Embryonic facial prominence (tissue), 1 donor: Measurements from ENCODE around the gene TEKT5.
"Not testable (repeated sequence)": the region's sequence is repeated elsewhere in the genome, so short reads cannot be mapped to it uniquely, and the experiment has no call there.

Source experiments
- DNase-seq: peaks from one replicate; pipeline ENCODE4 v3.0.0-alpha.2; 2016; ENCODE audit errors: extremely low spot score

TEKT5 gene

DNA sequence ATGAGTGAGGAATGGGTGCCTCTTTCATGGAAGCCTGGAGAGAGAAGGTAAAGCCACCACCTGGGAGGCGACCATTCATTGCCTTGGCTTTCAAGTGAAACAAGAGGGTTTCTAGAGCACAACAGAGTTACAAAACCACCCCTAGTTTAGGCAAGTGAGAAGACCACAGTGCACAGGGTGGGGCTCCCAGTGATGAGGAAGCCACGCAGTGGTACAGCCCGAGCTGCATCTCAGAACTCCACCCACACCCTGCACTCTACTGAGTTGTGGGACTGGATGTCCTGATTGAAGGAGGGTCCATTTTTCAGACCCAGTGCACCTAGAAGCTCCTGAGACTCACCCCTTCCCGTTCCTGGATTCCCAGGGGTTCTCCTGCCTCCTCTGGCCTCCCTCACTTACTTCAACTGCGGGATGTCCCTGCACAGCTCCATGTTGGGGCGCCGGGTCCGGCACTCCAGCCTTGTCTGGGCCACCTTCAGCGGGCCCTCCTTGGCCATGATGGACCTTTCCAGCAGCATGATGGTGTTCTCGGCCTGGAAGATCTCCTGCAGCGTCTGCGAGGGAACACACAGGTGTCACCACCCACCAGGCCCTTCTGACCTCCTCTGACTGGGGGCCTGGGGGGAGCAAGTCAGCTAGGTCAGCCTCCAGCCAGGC, 59.2 kb downstream of the TEKT5 start:
- no peak for DNase-seq

DNA sequence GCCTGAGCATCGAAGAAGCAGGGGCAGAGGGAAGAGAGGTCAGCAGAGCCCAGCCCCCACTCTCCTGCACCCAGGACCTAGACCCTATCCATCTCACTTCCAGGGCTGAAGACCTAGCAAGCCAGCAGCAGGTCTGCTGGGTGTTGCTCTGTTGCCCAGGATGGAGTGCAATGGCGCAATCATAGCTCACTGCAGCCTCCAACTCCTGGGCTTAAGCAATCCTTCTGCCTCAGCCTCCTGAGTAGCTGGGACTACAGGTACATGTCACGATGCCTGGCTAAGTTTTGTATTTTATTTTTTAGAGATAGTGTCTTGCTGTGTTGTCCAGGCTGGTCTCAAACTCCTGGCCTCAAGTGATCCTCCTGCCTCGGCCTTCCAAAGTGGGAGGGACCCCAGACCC, 61.3 kb downstream of the TEKT5 start:
- not testable (repeated sequence) for DNase-seq

DNA sequence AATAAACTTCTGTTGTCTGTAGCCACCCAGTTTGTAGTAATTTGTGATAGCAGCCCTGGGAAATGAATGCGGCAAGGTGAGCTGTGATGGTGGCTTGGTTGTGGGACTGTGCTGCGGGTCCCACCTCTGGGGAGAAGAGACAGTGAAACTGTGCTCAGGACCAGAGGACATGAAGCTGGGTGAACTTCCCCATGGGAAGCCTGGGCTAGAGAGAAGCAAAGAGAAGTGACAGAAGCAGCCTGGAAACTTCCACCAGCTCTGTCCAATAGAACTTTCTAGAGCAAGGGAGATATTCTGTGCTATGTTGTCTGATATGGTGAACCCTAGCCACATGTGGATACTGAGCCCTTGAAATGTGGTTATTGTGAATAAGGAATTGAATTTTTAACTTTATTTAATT, 62.8 kb downstream of the TEKT5 start:
- DNase-seq: no peak

DNA sequence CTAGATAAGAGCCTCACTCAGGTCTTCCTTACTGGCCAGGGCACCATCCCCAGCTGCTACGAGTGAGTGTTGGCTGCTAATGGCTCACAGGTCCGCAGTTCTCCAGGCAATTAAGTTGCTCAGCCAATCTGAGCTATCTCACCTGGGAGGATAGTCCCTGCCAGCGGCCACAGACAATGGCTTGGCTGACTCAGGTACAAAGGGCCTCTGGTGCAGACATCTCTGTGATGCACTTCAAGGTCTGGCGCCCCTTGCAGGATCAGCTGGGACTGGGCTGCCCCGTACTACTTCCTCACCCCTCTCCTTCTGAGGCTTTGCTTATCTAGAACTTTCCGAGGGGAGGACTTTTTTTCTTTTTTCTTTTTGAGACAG, 65.2 kb downstream of the TEKT5 start:
- no peak for DNase-seq

DNA sequence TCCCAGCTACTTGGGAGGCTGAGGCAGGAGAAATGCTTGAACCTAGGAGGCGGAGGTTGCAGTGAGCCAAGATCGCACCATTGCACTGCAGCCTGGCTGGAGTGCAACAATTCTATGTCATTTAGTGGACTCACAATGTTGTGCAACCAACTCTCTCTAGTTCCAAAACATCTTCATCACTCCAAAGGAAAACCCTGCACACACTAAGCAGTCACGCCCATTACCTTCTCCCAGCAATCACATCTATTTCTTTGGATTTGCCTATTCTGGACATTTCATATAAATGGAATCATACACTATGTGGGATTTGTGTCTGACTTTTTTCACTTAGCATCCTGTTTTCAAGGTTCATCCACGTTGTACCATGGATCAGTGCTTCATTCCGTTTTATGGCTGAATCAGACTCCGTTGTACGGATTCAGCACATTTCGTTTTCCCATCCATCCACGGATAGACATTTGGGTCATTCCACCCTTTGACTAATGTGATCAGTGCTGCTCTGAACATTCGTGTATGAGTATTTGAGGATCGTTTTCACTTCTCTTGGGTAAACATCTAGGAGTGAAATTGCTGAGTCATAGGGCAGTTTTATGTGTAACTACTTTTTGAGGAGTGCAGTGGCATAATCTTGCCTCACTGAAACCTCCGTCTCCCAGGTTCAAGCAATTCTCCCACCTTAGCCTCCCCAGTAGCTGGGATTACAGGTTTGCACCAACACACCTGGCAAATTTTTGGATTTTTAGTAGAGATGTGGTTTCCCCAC, 69.0 kb downstream of the TEKT5 start:
- DNase-seq: no peak

DNA sequence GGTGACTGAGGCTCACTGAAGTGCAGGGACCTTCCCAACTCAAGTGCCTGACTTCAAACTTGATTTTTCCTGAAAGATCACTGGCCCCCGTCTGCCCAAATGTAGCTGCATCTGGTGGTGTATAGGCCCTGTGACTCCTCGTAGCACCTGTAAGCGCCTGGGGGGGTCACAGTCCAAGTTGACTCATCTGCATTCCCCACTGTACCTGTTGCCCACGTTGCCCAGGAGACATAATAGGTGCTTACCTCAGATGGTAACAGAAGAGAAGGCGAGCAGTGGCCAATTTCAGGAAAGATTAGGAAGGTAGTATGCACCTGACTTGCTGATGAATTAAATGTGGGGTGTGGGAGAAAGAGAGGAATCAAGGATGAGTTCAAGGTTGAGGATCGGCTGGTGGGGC, 70.2 kb downstream of the TEKT5 start:
- no peak for DNase-seq

DNA sequence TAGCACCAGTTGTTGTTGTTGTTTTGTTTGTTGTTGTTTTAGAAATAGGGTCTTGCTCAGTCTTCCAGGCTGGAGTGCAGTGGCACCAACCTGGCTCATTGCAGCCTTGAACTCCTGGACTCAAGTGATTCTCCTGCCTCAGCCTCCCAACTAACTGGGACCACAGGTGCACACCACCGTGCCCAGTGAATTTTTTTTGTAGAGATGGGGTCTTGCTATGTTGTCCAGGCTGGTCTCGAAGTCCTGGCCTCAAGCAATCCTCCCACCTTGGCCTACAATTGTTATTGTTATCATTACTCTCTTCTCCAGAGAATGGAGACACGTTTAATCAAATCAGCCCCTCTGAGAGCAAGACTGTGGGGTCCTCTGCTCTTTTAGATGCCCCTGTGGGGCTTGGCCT, 71.7 kb downstream of the TEKT5 start:
- DNase-seq: no peak

DNA sequence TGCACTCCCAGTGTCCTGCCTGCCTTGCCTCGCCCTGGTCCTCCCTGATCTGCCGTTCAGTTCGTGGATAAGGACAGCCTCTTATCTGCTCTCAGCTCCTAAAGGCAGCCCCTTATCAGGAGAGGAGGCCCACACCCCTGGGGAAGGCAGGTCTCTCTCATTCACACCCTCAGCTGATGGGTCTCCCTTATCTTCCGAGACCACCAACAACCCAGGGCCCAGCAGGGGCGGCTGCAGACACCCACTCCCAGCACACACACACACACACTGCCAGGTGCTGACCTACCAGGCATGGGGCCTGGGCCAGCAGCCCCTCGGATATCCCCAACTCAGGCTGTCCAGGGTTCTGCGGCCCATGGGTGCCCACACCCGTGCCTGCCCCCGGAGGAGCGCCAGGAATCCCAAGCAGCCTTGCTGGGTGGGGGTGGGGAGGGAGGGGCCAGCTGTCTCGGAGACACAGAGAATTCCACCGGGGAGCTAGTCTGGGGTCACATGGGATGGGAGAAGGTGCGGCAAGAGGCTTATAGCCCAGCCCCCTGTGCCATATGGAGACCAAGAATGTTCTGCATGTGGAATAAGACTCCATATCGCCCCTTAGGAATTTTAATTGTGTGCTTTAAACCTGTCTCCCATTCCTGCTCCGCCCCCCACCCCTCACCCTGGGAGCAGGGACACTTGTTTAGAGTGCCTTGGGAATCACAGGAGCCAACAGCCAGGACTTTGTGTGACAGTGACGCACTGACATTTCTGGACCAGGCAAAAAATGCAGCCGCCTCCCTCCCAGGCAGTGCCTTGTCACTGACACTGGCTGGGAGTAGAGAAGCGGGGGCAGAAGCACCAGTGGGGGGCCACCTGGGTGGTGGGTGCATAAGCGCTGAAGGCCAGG, 72.5 kb downstream of the TEKT5 start:
- DNase-seq: no peak

DNA sequence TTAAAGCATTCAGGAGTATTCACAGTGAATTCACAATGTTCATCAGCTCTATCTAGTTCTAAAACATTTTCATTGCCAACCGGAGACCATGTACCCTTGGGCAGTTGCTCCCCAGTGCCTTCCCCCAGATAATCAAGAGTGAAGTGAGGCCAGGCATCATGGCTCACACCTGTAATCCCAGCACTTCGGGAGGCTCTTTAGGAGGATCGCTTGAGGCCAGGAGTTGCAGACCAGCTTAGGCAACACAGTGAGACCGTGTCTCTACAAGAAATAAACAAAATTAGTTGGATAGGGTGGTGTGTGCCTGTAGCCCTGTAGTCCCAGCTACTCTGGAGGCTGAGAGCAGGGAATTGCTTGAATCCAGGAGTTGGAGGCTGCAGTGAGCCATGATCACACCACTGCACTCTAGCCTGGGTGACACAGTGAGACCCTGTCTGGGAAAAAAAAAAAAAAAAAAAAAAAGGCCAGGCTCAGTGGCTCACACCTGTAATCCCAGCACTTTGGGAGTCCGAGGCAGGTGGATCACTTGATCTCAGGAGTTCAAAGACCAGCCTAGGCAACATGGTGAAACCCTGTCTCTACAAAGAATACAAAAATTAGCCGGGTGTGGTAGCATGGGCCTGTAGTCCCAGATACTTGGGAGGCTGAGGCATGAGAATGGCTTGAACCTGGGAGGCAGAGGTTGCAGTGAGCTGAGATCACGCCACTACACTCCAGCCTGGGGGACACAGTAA, 73.3 kb downstream of the TEKT5 start:
- not testable (repeated sequence) for DNase-seq

DNA sequence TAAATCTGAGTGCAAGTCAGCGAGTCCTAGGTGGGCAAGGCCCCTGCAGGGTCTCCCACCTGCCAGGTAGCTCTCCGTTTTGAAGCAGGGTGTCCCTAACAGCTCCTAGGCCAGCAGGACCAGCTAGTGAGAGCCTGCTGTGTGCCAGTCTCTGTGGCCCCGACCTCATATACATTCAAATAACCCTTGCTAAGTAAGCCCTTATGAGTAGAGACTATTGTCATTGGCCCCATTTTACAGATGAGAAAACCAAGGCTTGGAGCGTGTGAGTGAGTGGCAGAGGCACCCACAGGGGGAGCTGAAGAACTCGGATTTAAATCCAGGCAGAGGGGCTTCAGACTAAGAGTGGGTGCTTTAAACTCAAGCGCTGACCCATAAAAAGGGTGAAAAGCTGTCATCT, 74.6 kb downstream of the TEKT5 start:
- no peak for DNase-seq

DNA sequence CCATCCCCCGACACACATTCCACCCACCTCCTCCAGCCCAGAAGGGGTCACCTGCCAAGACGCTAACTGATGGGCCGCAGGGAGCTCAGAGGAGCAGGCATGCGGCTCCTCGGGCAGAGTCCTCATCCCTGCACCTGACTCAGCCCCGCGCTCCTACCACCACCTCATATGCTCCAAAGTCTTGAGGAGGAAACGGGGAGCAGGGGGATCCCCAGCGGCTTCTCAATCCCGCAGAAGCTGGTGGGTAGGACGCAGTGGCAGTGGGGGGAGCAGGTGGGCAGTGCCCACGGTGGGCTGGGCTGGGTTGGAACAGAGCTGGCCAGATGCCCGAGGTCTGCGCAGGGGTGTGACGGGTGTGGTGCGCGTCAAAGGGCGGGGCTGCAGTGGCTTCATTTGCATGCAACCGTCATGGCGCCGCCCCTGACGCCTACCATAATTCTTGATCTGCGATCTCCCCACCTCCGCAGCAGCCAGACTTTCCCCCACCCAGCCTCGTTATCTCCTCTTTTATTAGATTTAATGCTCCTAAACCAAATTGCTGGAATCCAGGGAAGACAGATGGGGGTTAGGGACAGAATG, 75.4 kb downstream of the TEKT5 start:
- DNase-seq: no peak

DNA sequence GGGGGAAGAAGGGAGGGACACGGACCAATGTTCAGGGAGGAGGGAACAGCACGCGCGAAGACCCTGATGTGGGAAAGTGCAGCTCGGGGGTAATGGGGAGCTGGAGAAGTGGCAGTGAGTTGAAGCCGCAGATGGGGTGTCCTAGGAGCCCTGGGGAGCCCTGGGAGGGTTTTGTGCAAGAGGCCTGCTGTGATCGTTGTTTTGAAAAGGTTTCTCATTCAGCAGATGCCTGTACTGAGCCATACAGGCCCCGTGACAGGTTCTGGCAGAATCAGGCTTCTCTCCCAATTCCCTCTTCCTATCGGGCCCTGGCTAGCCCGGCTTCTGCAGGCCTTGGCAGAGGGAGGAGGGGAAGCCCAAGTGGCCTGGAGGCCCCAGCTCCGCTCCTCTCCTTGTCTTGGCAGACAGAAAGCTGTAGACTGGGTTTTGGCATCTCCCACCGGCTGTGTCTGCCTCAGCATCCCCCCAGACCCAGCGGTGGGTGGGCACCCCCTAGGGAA, 76.0 kb downstream of the TEKT5 start:
- DNase-seq: no peak

DNA sequence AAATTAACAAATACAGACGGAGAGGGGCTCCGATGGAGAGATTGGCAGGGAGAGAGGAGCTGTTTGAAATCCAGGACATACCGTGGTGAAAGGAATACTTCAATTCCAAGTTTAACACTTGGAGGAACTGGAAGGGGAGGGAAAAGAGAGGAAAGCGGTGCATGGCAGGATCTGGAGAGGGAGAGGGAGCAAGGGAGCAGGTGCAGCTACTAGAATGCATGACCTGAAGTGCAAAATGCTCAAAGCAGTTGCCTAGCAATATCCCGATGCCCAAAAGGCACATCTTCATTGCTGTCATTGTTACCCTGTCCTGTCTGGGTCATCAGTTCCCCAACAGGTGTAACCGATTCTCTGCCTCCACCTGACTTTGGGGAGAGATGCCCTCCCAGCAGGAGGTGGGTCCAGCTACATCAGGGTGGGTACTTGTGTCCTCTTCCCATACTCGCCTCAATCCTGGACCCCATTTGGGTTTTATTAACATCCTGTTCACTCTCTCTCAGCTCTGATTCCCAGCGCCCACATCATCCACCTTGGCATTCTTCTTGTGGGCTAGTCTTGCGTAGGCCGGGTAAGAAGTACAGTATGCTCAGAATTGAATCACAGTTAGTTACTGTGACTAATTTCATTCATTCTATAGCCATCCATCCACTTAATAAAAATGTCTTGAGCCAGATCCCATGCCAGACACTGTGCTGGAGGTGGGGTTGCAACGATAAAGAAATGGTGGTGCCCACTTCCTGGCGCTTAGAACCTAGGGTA, 76.9 kb downstream of the TEKT5 start:
- no peak for DNase-seq

DNA sequence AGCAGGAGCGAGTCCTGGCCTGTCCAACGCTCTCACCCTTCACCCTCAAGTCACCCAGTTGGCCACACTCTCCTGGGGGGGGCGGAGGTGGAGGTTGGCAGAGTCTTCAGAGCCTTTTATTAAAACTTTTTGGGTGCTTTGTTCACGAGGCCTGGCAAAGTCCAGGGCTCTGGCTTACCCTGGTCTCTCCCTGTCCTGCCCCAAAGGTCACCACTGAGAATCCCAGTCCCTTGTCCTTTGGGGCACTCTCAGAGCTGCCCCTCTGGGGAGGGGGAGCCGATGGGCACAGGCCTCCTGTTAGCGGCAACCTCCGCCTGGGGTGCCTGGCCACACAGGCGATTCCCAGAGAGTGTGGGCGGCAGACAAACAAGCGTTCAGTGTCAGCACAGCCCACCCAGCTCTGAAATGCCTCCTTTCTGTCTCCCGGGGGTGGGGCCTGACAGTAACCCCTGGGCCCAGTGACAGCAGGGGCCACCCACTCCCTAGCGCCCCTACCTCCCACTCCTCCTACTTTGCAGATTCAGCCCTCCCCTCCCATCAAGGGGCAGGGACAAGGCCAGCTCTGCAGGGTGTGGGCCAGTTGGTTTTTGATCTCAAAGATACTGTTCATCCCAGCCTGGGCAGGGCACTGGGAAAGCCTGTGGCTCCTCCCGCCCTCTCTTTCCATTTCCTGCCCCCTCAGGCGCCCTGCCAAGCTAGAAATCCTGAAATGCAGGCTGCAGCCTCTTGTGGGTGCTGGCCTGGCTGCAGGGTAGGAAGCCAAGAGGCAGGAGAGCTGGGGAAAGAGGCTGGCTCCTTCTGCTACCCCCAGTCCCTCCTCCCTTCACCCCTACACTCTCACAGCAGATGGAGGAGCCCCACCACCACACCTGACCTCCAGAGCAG, 77.7 kb downstream of the TEKT5 start:
- DNase-seq: no peak

DNA sequence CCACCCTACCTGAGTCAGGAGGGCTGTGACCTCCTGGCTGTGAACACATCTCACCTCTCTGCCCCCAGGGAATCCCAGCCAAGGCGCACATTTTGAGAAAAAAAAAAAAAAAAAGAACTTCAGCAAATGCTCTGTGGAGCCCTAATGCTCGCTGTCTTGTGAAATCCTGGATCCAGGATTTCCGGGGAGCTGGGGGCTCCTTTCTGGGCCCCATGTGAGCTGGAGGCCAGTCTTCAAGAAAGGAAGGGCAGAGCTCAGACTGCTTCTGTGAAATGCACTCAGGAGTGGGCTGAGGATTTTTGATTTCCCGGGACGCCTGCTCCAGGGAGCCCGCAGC, 78.3 kb downstream of the TEKT5 start:
- DNase-seq: no peak

DNA sequence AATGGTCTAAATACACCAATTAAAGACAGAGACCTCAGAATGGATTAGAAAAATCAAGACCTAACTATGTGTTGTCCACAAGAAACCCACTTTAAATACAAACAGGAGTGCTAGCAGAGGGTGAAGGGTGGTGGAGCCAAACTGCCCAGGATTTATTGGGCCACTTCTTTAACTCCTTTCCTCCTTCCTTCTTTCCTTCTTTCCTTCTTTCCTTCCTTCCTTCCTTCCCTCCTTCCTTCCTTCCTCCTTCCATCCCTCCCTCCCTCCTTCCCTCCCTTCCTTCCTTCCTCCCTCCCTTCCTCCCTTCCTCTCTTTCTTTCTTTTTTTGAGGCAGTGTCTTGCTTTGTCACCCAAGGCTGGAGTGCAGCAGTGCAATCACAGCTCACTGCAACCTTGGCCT, 80.0 kb downstream of the TEKT5 start:
- no peak for DNase-seq

DNA sequence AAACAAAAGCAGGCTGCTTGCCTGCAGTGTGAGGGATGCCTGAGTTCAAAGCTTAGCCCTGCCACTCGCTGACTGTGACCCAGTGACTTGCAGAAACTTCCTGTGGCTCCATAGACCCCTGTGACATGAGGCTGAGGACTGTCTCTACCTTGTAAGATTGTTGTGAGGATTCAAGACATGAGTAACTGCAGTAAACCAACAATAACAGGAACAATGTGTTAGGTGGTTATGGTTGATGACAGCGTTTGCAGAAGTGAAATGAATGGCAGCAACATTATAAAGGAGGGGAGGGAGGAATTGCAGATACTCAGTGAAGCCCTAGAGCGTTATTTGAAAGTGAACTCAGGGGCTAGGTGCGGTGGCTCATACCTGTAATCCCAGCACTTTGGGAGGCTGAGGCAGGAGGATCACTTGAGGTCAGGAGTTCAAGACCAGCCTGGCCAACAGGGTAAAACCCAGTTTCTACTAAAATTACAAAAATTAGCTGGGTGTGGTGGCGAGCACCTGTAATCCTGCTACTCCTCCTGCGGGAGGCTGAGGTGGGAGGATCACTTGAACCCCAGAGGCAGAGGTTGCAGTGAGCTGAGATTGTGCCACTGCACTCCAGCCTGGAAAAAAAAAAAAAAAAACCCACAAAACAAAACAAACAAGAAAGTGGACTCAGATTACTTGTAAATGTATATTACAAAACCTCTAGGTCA, 80.8 kb downstream of the TEKT5 start:
- DNase-seq: no peak

DNA sequence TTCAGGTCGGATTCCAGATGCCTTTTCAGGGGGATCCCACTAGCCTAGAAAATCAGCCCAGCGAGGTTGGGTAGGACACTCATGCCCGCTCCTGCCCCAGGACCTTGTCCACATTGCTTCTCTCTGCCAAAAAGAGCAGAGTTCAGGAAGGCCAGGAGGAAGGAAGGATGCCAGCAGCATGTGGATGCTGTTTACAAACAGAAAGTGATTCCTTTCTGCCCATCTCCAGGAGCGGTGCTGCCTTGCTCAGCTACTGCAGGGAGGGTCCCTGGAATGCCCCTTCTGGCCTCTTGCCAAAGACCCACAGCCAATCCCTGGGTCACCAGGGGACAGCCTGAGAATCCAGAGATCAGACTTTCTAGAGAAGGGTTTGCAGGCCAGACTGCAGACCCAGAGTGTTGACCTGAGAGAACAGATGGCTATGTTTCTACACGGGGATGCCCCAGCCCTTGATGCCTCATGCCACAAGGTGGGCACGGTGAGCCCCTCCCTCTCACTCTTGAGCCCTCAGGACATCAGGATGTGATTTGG, 82.0 kb downstream of the TEKT5 start:
- no peak for DNase-seq

DNA sequence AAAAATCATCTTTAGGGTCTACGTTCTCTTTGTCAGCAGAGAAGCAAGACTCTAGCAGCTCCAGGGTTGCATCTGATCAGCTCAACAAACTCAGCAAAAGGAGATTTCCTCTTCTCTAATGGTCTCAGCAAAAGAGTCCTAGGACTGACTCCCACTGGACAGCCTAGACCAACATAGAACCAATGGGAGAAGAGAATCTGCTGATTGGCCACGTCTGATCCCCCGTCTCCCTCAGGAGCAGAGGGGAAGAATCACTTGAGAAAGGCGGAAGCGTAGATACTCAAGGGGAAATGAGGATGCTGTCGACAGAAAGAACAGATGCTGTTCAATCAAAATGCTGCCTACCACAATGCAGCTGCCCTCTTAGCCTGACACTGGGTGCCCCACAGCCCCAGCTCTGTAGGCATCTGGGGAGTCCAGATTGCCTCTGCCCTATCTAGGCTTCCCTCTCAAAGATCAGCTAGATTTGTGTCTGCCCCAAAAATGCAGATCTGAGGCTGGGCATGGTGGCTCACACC, 82.8 kb downstream of the TEKT5 start:
- no peak for DNase-seq
